Liver (tissue), 9 donors: ENCODE data around the gene ARL14EP. TPM values are rescaled to one million over a fixed set of nuclear protein-coding genes. Genes with fewer than 3 reads are reported as not detected.

Experiments
- DNase-seq: peaks from one replicate; pipeline ENCODE4 v3.0.0-alpha.2; 2017; ENCODE audit warnings: low spot score
- H3K27ac ChIP-seq, 2 donors: one replicate each; pipeline ENCODE4 v1.7.0; 2013; ENCODE audit warnings: inconsistent platforms in 2 of 2, low read length in 2 of 2, control low read depth in 1 of 2, low read depth in 1 of 2, mild to moderate bottlenecking in 1 of 2
- H3K27me3 ChIP-seq, 4 donors: one replicate each; pipeline versions ENCODE4 v1.6.1 to v1.7.0; 2013; ENCODE audit warnings: low read length in 3 of 4, inconsistent platforms in 1 of 4, mild to moderate bottlenecking in 1 of 4, moderate library complexity in 1 of 4; ENCODE audit not compliant: control insufficient read depth in 4 of 4, insufficient read depth in 4 of 4
- H3K36me3 ChIP-seq, 4 donors: one replicate each; pipeline versions ENCODE4 v1.6.1 to v1.7.0; 2013; ENCODE audit warnings: low read length in 3 of 4, mild to moderate bottlenecking in 3 of 4, low read depth in 1 of 4, moderate library complexity in 1 of 4; ENCODE audit not compliant: control insufficient read depth in 4 of 4, insufficient read depth in 3 of 4
- H3K4me1 ChIP-seq, 4 donors: one replicate each; pipeline versions ENCODE4 v1.6.1 to v1.7.0; 2013; ENCODE audit warnings: low read length in 3 of 4, mild to moderate bottlenecking in 3 of 4, moderate library complexity in 1 of 4; ENCODE audit not compliant: control insufficient read depth in 4 of 4, insufficient read depth in 4 of 4
- H3K4me3 ChIP-seq, 3 donors: one replicate each; pipeline versions ENCODE4 v1.6.1 to v1.7.0; 2013; ENCODE audit warnings: low read length in 3 of 3, control low read depth in 1 of 3, low read depth in 1 of 3, mild to moderate bottlenecking in 1 of 3
- H3K9ac ChIP-seq, 2 donors: one replicate each; pipeline ENCODE4 v1.7.0; 2013; ENCODE audit warnings: low read length in 2 of 2, mild to moderate bottlenecking in 2 of 2, moderate library complexity in 2 of 2, control low read depth in 1 of 2, low read depth in 1 of 2
- H3K9me3 ChIP-seq, 4 donors: one replicate each; pipeline versions ENCODE4 v1.6.1 to v1.7.0; 2013; ENCODE audit warnings: low read length in 3 of 4; ENCODE audit not compliant: control insufficient read depth in 4 of 4
- ATF3 ChIP-seq: IDR thresholded peaks from 2 replicates; pipeline ENCODE4 v1.6.1; 2016; ENCODE audit warnings: antibody characterized with exemption
- CTCF ChIP-seq: fragments of 150-350 bp; IDR thresholded peaks from 2 replicates; pipeline ENCODE4 v1.5.1; 2017; ENCODE audit warnings: improper control_type of control experiment, low read depth, low read length; ENCODE audit not compliant: missing input control
- EGR1 ChIP-seq, 2 donors: IDR thresholded peaks; 2 replicates each; pipeline ENCODE4 v1.6.1; 2016 to 2018; ENCODE audit warnings: antibody characterized with exemption in 2 of 2, low read depth in 2 of 2
- FOXA1 ChIP-seq: IDR thresholded peaks from 2 replicates; pipeline ENCODE4 v1.6.1; 2016; ENCODE audit warnings: antibody characterized with exemption
- FOXA2 ChIP-seq: IDR thresholded peaks from 2 replicates; pipeline ENCODE4 v1.6.1; 2016; ENCODE audit warnings: antibody characterized with exemption
- GABPA ChIP-seq, 2 donors: IDR thresholded peaks in 1 of 2; conservative IDR thresholded peaks in 1 of 2; 2 replicates each; pipeline ENCODE4 v1.6.1; 2016; ENCODE audit warnings: antibody characterized with exemption in 2 of 2, mild to moderate bottlenecking in 1 of 2, moderate library complexity in 1 of 2
- HNF4A ChIP-seq, 2 donors: conservative IDR thresholded peaks; 2 replicates each; pipeline ENCODE4 v1.6.1; 2016; ENCODE audit warnings: antibody characterized with exemption in 2 of 2, mild to moderate bottlenecking in 2 of 2
- HNF4G ChIP-seq: IDR thresholded peaks from 2 replicates; pipeline ENCODE4 v1.6.1; 2016; ENCODE audit warnings: antibody characterized with exemption
- JUND ChIP-seq, 2 donors: IDR thresholded peaks; 2 replicates each; pipeline ENCODE4 v1.6.1; 2016; ENCODE audit warnings: antibody characterized with exemption in 2 of 2
- MAX ChIP-seq: IDR thresholded peaks from 2 replicates; pipeline ENCODE4 v1.6.1; 2016; ENCODE audit warnings: antibody characterized with exemption
- NR2F2 ChIP-seq: IDR thresholded peaks from 2 replicates; pipeline ENCODE4 v1.6.1; 2016; ENCODE audit warnings: antibody characterized with exemption
- RAD21 ChIP-seq, 2 donors: IDR thresholded peaks; 2 replicates each; pipeline ENCODE4 v1.6.1; 2016; ENCODE audit warnings: antibody characterized with exemption in 2 of 2, mild to moderate bottlenecking in 2 of 2
- REST ChIP-seq: IDR thresholded peaks from 2 replicates; pipeline ENCODE4 v1.6.1; 2016; ENCODE audit warnings: antibody characterized with exemption, mild to moderate bottlenecking
- RXRA ChIP-seq, 2 donors: IDR thresholded peaks; 2 replicates each; pipeline ENCODE4 v1.6.1; 2017 to 2018; ENCODE audit warnings: antibody characterized with exemption in 2 of 2, mild to moderate bottlenecking in 1 of 2
- SP1 ChIP-seq: IDR thresholded peaks from 2 replicates; pipeline ENCODE4 v1.6.1; 2018; ENCODE audit warnings: antibody characterized with exemption, mild to moderate bottlenecking
- TAF1 ChIP-seq: conservative IDR thresholded peaks from 2 replicates; pipeline ENCODE4 v1.6.1; 2016; ENCODE audit warnings: antibody characterized with exemption, mild to moderate bottlenecking
- YY1 ChIP-seq: IDR thresholded peaks from 2 replicates; pipeline ENCODE4 v1.6.1; 2016; ENCODE audit warnings: antibody characterized with exemption, mild to moderate bottlenecking
- ZBTB33 ChIP-seq: IDR thresholded peaks from 2 replicates; pipeline ENCODE4 v1.6.1; 2016; ENCODE audit warnings: antibody characterized with exemption
- WGBS: extraction: QIAGEN DNeasy Blood & Tissue Kit; methylation state at CpG from one replicate; pipeline ENCODE4 v1.1.7; 2013; 5-methylcytosine and 5-hydroxymethylcytosine counted together
- polyA plus RNA-seq, 2 donors: library from polyadenylated mRNA; stranded (reverse) in 1 of 2; unstranded in 1 of 2; fragments of 200-250 nt in 1 of 2; fragments of >200 nt in 1 of 2; fragmentation: Nextera tagmentation in 1 of 2; extraction: Ambion mirVana in 1 of 2; gene quantifications; one replicate each; pipeline versions ENCODE4 v1.2.1 to v1.2.3, GENCODE V29; 2013 to 2015
- total RNA-seq, 2 donors: library from RNA; depleted of rRNA; stranded (reverse); fragments of >200 nt; gene quantifications; one replicate each; pipeline ENCODE4 v1.2.3, GENCODE V29; 2014
- donor health status: healthy.
- donor health status: healthy.
- donor health status: healthy.
- donor health status: healthy.
- donor health status: healthy.

Gene ARL14EP
- total and polyA plus RNA-seq, 4 donors: 8.2 to 22.9 (median 13.6) TPM

DNA sequence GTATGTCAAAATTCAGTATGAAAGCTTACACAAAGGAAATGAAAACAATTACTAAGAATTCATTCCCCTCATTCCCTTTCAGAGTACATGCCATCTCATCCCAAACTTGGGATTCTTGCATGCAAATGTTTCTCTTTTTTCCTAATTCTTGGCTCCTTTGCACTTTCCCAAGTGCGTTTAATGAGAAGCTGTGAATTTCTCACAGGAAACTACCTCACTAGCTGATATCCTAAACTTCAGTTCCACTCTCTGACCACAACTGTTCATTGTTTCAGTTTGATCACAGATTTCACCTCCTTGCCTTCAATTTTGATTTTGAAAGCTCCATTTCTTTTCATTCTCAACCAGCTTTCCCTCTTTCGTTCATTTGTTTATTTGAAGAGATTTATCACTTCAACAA lies 5.9 kb upstream of the ARL14EP start:
- 69% methylated on average over 2 of the region's 2 CpGs for WGBS
- Histone ChIP-seq H3K36me3 (no peaks in the 10 kb centered on the region), H3K9ac (no peak overlapping the region), H3K27me3 (peaks cover 0 to 3% (median 0%) of the 10 kb centered on the region in 4 donors), H3K9me3 (no peaks in the 10 kb centered on the region), H3K4me1 (no peaks in the 10 kb centered on the region), H3K27ac (no peak overlapping the region), H3K4me3 (no peak overlapping the region)
- DNase-seq: no peak
- TF ChIP-seq CTCF (no peak), HNF4A (conservative IDR thresholded peaks at IDR 0.05) (no peak), MAX (no peak), NR2F2 (no peak), RXRA (IDR thresholded peaks at IDR 0.05) (no peak), REST (no peak), EGR1 (IDR thresholded peaks at IDR 0.05; ENCODE audit: low read depth in 2 of 2) (no peak), YY1 (no peak), RAD21 (IDR thresholded peaks at IDR 0.05) (no peak), GABPA (IDR thresholded peaks at IDR 0.05 in 1 of 2, conservative IDR thresholded peaks at IDR 0.05 in 1 of 2) (no peak), SP1 (no peak), TAF1 (no peak), HNF4G (no peak), ATF3 (no peak), ZBTB33 (no peak), JUND (IDR thresholded peaks at IDR 0.05) (no peak), FOXA1 (no peak)

DNA sequence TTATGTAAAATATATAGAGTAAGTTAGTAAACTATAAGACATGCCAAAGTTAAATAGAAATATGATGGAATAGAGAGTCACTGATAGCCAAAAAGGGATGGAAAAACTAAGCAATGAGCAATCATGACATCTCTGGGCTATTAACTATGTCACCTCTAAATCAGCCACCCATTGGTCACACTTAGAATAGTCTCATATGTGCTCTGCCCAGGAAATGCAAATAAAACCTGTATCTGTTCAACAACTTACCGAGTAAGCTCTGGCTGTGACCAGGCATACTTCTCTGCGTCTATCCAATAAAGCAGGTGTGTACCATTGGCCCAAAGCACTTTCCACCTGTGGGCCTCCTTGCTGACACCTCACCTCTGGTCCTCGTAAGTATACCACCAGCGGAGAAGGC lies 1.6 kb upstream of the ARL14EP start:
- Histone ChIP-seq H3K4me1 (peaks cover 0 to 27% (median 18%) of the 10 kb centered on the region in 4 donors), H3K36me3 (no peaks in the 10 kb centered on the region), H3K9me3 (no peaks in the 10 kb centered on the region), H3K27me3 (peaks cover 0 to 3% (median 0%) of the 10 kb centered on the region in 4 donors), H3K9ac (no peak overlapping the region), H3K4me3 (no peak overlapping the region), H3K27ac (no peak overlapping the region)
- 99% methylated on average over 4 of the region's 4 CpGs for WGBS
- no peak for DNase-seq
- no peak for TF ChIP-seq GABPA (IDR thresholded peaks at IDR 0.05 in 1 of 2, conservative IDR thresholded peaks at IDR 0.05 in 1 of 2)
- TF ChIP-seq JUND (IDR thresholded peaks at IDR 0.05): no peak
- no peak for TF ChIP-seq ZBTB33
- TF ChIP-seq ATF3: no peak
- no peak for TF ChIP-seq TAF1
- TF ChIP-seq YY1: no peak
- TF ChIP-seq CTCF: no peak
- TF ChIP-seq HNF4A (conservative IDR thresholded peaks at IDR 0.05): no peak
- no peak for TF ChIP-seq FOXA2
- TF ChIP-seq SP1: no peak
- TF ChIP-seq NR2F2: no peak
